GM15510 (cell line): ENCODE data around the gene DNAH8.

ENCODE experiments used
- POLR2A ChIP-seq: IDR thresholded peaks from 3 replicates; pipeline ENCODE4 v1.6.1; 2011; ENCODE audit warnings: borderline replicate concordance; ENCODE audit not compliant: insufficient read length; ENCODE audit errors: extremely low read depth

Gene DNAH8

DNA sequence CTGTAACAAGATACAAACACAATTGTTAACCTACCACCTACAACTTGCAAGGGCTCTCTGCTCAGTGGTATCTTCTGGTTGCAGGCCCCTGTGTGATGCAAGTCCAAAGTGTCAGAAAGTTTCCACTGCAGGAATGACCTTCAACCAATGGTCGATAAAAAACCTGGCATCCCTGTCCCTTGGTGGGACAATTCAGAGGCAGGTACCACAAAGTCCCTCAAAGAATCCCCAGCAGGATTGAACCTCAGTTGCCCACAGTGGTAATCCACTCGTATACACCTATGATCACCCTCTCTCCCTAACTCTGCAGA lies 28.1 kb upstream of the DNAH8 start:
- TF ChIP-seq POLR2A, result no peak

DNA sequence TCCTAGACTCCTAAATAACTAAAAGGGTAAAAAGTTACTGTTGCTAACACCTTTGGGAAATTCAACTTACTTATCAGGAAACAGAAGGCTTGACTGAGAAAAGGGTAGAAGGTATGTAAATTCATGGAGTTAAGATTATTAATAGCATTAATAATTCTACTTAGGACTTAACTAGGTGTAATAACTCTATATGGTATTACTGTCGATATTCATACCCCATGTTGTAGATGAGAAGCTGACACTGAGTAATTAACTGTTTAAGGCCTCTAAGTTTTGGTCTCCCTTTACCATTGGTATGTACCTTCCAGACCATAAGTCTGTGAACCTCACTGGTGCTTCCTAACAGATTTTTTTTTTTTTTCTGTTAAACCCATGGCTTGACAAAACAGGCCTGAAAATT lies 27.6 kb upstream of the DNAH8 start:
- TF ChIP-seq POLR2A, result no peak

- TF ChIP-seq POLR2A, result no peak
Measured at GRCh38 chr6:38688579-38689087, 26.5 kb upstream of the DNAH8 start.

GRCh38 chr6:38695227-38695900 lies 19.7 kb upstream of the DNAH8 start:
- no peak for TF ChIP-seq POLR2A

DNA sequence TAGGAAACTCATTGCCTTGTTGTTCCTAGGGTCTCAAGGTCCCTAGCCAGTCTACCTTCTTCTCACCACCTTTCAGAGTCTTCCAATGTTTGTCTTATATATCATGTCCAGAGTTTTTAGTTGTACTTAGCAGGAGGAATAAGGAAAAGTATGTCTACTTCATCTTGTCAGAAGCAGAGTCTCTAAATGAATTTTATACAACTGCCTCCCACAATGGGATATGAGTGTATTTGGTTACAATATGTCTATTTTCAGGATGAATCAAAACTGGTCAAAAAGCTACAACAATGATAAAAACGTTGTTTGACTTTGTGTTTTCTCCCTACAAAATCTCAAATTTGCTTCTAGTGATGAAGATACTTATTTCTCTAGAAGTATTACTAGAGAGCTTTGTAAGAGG lies 19.2 kb upstream of the DNAH8 start:
- TF ChIP-seq POLR2A, result no peak

DNA sequence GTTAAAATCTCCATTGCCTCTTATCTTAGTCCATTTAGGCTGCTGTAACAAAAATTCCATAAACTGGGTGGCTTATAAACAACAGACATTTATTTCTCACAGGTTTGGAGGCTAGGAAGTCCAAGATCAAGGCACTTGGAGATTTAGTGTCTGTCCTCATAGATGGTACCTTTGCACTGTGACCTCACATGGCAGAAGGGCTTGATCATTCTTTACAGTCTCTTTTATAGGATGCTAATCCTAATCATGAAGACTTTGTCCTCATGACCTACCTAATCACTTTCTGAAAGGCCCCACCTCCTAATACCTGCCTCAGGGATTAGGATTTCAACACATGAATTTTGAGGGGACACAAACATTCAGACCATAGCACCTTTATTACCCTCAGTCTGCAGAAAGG lies 18.8 kb upstream of the DNAH8 start:
- no peak for TF ChIP-seq POLR2A

DNA sequence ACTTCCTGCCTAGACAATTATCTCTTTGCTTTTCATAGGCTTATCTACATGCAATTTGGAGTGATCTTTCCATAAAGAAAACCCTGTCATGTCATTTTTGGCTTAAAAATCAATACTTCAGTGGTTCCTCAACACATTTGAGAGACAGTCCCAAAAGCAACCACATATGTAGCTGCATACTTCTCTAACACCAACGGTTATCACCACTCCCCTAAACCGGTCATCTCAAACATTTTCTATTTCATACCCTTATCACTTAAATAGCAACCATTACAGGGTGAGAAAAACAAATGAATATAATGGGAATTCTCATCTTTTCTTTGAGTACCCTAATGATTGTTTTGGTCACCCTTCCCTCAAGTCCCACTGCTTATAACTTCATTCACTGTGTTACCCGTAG lies 17.3 kb upstream of the DNAH8 start:
- no peak for TF ChIP-seq POLR2A

DNA sequence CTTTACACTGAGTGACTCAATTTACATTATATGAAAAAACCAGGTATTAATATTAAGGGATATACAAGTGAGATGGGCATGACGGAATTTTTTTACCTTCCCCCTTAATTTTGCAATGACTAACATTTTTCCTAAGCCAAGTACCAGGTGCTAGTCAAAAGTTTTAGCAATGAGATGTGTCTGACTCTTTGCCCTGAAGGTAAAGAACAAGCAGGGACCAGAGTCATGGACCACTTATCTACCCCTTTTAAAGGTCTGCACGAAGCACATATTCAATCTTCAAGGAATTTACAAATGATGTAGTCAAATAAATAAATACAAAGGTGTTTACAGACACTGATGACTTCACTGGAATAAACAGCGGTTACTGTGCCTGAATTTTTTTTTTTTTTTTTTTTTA lies 13.6 kb upstream of the DNAH8 start:
- TF ChIP-seq POLR2A, result no peak

GRCh38 chr6:38702558-38703397 lies 12.3 kb upstream of the DNAH8 start, which contains the start of gene GLO1:
TSS of gene GLO1 (minus strand) at chr6:38703145. CDS start at chr6:38703054, 91 bp downstream.
- peak; percentile 89 for TF ChIP-seq POLR2A

- no peak for TF ChIP-seq POLR2A
Measured at GRCh38 chr6:38703949-38704590, 11.0 kb upstream of the DNAH8 start.

DNA sequence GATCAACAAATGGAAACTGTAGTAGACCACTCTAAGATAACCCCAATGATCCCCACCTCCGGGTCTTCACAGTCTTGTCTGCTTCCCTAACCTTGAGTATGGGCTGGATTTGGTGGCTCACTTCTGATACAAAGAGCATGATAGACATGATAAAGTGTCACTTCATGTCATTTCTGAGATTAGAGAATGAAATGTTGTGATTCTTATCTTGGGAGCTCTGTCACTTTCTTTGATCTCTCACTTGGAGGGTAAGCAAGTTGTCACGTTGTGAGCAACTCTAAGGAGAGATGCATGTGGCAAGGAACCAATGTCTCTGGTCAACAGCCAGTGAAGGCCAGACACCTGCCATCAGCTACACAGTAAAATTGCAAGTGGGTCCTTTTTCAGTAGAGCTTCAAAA lies 9.2 kb upstream of the DNAH8 start:
- no peak for TF ChIP-seq POLR2A

DNA sequence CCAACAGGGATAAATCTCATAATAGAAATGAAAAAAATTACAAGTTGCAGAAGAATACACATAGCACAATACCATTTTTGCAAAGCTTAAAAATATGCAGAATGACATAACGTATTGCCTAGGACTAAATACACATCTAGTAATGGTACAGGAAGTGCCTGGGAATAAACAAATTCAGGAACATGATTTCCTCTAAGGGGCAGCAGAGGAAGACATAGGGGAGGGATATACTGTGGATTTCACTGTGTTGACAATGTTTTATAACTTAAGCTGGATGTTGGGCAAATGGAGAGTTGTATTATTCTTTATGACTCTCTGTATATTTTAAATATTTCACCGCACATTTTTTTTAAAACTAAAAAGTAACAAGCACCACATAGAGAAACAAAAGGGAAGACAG lies 6.6 kb upstream of the DNAH8 start:
- no peak for TF ChIP-seq POLR2A

DNA sequence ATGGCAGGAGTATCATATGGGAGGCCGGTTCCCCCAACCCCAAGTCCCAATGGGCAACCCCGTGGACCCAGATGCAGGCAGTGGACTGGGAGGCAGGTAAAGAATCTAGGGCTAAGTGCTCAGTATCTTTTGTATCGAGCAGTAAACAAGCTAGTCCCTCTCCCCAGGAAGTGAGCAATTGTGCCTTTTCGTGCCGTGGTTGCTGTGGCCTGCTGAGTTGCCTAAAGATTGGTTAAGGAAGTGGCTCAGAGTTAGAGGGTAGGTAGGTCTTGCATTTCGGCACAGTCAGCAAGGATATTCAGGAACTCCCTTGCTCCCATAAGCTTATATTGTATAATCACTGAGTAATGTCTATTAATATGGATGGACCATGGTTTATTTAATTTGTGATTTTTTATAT lies 1.3 kb upstream of the DNAH8 start:
- TF ChIP-seq POLR2A, result no peak

DNA sequence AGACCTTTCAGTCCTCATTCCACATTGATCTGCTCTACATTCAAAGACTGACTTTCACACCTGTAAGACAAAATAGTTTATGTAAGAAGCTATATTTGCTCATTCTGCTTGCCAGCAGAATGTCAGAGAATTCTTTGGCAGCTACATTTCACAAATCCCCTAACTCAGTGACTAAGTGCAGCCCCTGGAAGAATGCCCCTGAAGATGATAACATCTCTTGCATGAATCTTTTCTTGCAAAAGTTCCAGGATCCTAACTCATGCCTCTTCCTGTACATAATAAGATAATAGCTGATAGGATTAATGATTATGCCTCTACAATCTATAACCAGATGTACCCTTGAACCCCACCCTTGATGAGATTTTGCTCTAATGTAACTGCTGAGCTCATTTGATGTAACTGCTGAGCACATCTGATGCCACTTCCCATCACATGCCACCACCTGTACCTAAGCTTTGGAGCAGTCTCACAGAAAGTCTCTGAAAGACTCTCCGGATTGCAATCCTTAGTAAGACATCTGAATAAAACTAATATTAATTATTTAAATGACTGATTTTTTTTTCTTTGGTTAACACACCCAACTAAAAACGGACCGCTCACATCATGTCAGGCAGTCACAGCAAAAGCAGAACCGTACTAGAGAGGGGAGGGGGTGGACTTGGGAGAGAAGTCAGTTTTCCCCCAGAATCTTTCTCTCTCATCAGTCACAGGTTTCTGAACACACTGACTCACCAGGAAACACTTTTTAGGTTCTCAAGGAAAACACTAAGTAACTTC lies 684 bp upstream of the DNAH8 start:
- TF ChIP-seq POLR2A, result no peak

DNA sequence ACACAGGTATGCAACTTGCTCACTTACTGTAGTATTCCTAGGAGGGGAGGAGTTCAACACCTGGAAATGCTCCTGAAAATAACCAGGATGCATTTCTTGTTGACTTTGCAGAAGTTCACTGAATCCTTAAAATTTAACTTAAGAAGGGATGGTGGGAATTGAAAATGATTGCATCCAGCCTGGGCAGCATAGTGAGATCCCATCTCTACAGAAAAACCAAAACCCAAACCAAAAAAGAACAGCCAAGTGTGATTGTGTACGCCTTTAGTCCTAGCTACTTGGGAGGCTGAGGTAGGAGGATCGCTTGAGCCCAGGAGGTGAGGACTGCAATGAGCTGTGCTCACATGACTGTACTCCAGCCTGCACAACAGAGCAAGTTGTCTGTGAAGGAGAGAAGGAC lies 1.7 kb downstream of the DNAH8 start:
- TF ChIP-seq POLR2A, result no peak
